ENCODE results near the gene SULT1A1. TPM values are rescaled to one million over a fixed set of nuclear protein-coding genes. Genes with fewer than 3 reads are reported as not detected.

The SULT1A1 gene
- total RNA-seq, 1 donor from 2014 or later = 50.2 TPM

- Histone ChIP-seq H3K4me3 (no peak overlapping the region), H3K27ac (peak overlapping the region; percentile 10), H3K27me3 (ENCODE audit: low read depth) (no peaks in the 10 kb centered on the region), H3K9me3 (no peaks in the 10 kb centered on the region), H3K36me3 (peaks cover 22% of the 10 kb centered on the region), H3K4me1 (peaks cover 34% of the 10 kb centered on the region)
- ATAC-seq (no peak), DNase-seq (no peak)
- intact Hi-C loops (cut with DNase I) = no loop called here
- TF ChIP-seq CTCF (IDR thresholded peaks at IDR 0.05) = no peak
These were observed 52.9 kb downstream of the SULT1A1 start for GRCh38 chr16:28556914-28557320.

GRCh38 chr16:28555561-28555960 is 54.3 kb downstream of the SULT1A1 start:
- TF ChIP-seq CTCF (IDR thresholded peaks at IDR 0.05) = no peak
- Histone ChIP-seq H3K27ac (no peak overlapping the region), H3K4me1 (peaks cover 24% of the 10 kb centered on the region), H3K4me3 (no peak overlapping the region), H3K36me3 (peaks cover 22% of the 10 kb centered on the region), H3K9me3 (no peaks in the 10 kb centered on the region), H3K27me3 (ENCODE audit: low read depth) (no peaks in the 10 kb centered on the region)
- ATAC-seq (no peak), DNase-seq (no peak)
- intact Hi-C loops (cut with DNase I) = no loop called here

Other genes starting within 250 kb of the SULT1A1 start
- gene NPIPB6, start 246.5 kb downstream of the SULT1A1 start, total RNA-seq = not detected
- 17.5 TPM for gene EIF3CL, start 206.2 kb downstream of the SULT1A1 start, total RNA-seq
- 0.44 TPM for gene NPIPB7, start 137.7 kb downstream of the SULT1A1 start, total RNA-seq
- gene CLN3, start 118.0 kb downstream of the SULT1A1 start, total RNA-seq = 79.9 TPM
- gene APOBR, start 115.4 kb downstream of the SULT1A1 start, total RNA-seq = 29.2 TPM
- 1.4 TPM for gene IL27, start 103.2 kb downstream of the SULT1A1 start, total RNA-seq
- gene NUPR1, start 71.1 kb downstream of the SULT1A1 start, total RNA-seq = 302 TPM
- 40.6 TPM for gene SGF29, start 56.1 kb downstream of the SULT1A1 start, total RNA-seq
- gene SULT1A2, start 13.0 kb downstream of the SULT1A1 start, total RNA-seq = 10.3 TPM
- gene NPIPB8, start 28.0 kb upstream of the SULT1A1 start, total RNA-seq = 2.7 TPM
- 484 TPM for gene EIF3C, start 101.4 kb upstream of the SULT1A1 start, total RNA-seq
- gene NPIPB9, start 141.7 kb upstream of the SULT1A1 start, total RNA-seq = 5.5 TPM
- 145 TPM for gene ATXN2L, start 213.0 kb upstream of the SULT1A1 start, total RNA-seq
- gene TUFM, start 236.3 kb upstream of the SULT1A1 start, total RNA-seq = 112 TPM

Data from lower lobe of right lung (tissue), 2 donors.